ENCODE data around the gene ZC3H7B.
"Not testable (repeated sequence)": the region's sequence is repeated elsewhere in the genome, so short reads cannot be mapped to it uniquely, and the experiment has no call there.

Gene ZC3H7B

DNA sequence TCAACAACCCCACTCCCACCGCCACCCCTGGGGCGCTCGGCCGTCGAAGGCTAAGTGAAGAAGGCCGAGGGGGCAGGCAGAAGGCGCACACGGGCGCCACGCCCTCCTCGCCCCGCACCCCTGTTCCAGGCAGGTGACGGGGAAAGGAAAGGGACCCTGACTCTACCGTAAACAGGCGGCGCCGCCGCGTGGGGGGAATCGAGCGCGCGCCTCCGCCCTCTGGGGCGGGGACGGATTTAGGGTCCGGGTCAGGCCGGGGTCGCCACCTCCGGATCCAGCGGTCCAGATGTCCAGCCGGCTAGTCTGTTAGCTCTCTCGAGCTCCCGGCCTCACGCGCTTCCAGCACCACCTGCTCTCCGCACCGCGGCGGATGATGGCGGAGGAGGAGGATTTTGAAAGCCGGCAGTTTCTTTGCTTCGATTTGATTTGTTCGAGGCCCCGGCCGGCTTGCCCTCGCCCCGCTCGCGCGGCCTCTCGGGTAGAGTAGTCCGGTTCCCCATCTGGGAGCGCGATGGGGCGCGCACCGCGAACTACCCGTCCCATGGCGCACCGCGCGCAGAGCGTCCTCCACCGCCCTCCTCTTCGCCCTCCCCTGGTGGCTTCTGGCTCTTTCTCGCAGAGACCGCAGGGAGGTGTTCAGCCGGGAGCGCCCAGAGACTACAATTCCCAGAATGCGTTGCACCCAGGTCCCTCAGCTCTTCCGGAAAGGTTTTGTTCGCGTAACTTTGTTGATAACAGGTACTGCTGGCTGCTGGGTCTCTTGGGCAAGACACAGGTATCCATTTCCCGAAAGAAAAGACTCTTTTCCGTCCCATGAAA is 15.3 kb upstream of the ZC3H7B start, which contains the start of gene RANGAP1:
Gene RANGAP1 (minus strand): TSS at position 368 of the 819 bp plus-strand sequence. CDS start 5,143 bp downstream, outside the sequence.
- peak; percentile 96 to 98 for DNase-seq (ENCODE audit: extremely low read depth in 1 of 2, low read depth in 1 of 2)

DNA sequence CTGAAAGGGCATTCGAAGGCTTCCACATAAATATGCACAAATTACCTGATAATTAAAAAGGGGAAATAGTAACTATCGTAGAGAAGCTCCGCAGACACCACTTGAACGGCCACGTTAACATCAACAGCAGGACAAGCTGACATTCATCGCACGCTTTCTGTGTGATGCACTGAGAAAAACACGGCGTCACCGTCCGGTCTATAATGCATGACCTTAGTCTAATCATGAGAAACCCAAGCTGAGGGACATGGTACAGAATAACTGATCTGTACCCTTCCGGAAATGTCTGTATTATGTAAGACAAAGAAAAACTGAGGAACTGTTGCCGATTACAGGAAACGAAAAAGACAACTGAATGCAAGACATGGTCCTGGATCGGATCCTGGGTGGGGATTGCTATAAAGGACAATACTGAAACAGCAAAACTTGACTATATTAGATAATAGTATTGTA is 14.7 kb upstream of the ZC3H7B start:
- peak in 1 of 2 donors; percentile 27 for DNase-seq (ENCODE audit: extremely low read depth in 1 of 2, low read depth in 1 of 2)

DNA sequence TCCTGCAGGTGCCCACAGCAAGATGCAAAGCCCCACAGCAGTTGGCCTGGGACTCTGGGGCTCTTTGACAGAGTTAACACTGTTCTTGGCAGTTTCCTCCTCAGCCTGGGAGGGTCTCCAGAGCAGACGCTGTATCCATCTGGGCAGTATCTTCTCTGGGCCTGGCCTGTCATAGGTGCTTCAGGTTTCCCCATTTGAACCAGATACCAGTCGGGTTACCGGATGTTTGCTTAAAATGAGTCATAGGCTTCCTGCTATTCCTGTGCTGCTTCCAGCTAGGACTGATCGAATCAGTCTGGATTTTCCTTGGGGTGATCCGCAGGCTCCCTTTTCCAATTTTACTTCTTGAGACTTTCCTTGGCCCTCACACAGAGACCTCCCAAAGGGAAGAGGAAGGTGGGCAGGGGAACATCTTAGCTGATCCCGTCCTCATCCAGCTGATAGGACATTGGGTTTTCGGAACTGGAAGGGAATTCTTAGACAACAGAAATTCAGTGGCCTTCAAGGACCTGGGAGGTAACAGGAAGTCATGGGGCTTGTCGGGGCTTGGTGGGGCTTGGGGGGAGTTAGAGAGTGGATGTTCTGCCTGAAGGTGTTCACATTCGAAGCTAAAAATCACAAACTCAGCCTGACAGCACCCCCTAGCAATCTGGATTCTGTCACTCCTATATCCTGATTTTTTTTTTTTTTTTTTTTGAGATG is 12.9 kb upstream of the ZC3H7B start:
- no peak for DNase-seq (ENCODE audit: extremely low read depth in 1 of 2, low read depth in 1 of 2)

DNA sequence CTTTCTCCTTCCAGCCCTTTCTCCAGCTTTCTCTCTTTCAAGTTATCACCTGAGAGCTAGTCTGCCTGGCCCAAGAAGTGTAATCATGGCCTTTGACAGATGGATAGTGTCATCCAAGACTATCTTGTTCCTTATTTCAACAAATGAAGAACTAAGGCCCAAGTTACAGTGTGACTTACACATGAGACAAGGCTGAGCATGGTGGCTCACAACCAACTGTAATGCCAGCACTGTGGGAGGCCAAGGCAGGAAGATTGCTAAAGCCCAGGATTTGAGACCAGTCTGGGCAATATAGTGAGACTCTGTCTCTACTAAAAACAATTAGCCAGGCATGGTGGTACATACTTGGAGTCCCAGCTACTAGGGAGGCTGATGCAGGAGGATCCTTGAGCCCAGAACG is 11.7 kb upstream of the ZC3H7B start:
- no peak for DNase-seq (ENCODE audit: extremely low read depth in 1 of 2, low read depth in 1 of 2)

DNA sequence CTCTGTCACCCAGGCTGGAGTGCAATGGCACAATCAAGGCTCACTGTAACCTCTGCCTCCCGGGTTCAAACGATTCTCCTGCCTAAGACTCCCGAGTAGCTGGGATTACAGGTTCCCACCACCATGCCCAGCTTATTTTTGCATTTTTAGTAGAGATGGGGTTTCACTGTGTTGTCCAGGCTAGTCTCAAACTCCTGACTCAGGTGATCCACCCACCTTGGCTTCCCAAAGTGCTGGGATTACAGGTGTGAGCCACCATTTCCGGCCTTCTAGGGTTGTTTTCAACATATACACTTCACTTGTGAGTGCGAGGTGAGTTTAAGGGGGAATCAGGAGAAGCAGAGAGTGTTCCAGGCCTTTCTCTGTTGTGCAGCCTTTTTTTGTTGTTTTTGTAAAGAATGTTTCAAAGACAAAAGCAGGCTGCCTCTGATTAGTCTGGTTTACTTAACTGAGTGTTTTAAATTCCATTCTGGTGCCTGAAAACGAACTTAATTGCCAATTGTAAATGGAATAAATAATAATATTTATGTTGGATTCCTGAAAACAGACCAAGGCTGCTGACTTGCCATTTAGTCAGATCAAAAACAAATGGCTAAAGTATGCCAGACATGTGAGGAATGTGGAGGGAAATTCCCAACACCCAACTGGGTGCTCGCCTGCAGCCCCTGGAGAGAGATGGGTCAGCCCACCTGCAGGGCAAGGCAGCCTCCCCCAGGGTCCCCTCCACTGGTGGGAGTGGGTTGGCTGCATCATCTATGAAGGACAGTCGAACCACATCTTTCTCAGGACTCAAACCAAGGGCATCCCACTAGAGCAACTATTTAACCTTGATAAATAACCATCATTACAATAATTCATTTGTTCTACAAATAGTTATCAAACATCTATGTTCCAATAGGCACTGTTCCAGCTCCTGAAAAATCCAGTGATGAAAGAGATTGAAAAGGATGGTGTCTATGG is 10.8 kb upstream of the ZC3H7B start:
- DNase-seq (ENCODE audit: extremely low read depth in 1 of 2, low read depth in 1 of 2): no peak

DNA sequence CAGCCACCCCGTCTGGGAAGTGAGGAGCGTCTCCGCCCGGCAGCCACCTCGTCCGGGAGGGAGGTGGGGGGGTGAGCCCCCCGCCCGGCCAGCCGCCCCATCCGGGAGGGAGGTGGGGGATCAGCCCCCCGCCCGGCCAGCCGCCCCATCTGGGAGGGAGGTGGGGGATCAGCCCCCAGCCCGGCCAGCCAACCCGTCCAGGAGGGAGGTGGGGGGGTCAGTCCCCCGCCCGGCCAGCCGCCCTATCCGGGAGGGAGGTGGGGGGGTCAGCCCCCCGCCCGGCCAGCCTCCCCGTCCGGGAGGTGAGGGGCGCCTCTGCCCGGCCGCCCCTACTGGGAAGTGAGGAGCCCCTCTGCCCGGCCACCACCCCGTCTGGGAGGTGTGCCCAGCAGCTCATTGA is 6.5 kb upstream of the ZC3H7B start:
- not testable (repeated sequence) for DNase-seq (ENCODE audit: extremely low read depth in 1 of 2, low read depth in 1 of 2)

DNA sequence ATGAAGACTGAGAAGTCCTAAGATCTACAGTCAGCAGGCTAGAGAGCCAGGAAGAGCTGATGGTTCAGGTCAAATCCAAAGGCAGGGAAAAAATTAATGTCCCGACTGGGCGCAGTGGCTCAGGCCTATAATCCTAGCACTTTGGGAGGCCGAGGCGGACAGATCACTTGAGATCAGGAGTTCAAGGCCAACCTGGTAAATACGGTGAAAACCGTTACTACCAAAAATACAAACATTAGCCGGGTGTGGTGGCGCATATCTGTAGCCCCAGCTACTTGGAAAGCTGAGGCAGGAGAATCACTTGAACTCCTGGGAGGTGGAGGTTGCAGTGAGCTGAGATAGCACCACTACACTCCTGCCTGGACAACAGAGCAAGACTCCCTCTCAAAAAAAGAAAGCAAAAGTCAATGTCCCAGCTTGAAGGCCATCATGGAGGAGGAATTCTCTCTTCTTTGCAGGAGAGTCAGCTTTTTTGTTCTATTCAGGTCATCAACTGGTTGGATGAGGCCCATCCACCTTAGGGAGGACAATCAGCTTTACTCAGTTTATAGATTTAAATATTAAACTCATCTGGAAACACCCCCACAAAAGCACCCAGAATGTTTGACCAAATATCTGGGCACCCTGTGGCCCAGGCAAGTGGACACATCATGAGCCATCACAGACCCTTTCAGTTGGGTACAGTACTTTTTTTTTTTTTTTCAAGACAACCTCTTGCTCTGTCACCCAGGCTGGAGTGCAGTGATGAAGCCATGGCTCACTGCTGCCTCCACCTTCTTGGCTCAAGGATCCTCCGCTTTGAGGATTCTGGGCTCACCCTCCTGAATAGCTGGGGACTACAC is 4.3 kb upstream of the ZC3H7B start:
- DNase-seq (ENCODE audit: extremely low read depth in 1 of 2, low read depth in 1 of 2): no peak

DNA sequence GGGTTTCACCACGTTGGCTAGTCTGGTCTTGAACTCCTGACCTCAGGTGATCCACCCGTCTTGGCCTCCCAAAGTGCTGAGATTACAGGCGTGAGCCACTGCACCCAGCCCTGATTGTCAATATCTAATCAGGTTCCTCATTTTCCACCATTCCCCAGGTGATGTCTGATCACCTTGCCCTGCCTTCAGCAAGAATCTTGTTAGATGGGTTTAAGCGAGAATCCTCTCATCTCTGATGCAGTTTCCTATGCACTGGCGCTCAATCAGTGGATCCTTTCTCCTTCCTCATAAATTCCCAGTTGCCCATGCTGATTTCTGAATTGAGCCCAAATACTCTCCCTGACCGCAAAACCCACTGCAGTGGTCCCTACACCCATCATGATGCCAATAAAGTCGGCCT is 664 bp upstream of the ZC3H7B start:
- DNase-seq (ENCODE audit: extremely low read depth in 1 of 2, low read depth in 1 of 2): no peak

DNA sequence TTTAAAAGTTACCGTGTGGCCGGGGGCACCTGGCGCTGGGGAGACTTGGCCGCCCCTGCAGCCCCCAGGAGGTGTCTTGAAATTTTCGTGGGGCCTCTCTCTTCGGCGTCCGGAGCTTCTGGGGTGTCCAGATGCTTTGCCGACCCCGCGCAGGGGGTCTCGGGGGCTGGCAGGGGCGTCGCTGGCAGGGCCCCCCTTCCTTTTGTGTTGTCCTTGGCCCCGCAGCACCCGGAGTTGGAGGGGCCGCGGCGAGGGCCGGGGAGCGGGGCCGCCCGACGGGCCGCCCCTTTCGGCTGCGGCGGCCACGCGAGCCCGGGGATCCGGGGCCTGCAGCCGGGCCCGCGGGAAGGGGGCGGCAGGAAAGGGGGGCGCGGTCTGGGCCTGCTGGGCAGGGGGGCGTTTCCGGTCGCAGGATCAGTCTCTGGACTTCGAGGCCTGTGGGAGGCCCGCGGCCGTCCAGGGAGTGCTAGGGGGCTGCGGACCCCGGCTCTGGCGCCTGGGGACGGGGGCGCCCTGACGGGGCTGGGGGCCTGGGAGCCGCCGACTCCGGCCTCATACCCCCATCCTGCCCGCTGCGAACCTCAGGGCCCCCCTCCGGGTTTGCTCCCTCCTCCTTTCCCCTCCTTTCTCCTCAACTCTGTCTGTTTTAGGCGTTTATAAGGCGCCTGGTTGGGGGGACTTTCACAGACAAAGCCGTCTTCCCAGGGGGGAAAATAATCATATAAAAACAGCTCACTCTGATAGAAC is 869 bp downstream of the ZC3H7B start:
- no peak for DNase-seq (ENCODE audit: extremely low read depth in 1 of 2, low read depth in 1 of 2)

DNA sequence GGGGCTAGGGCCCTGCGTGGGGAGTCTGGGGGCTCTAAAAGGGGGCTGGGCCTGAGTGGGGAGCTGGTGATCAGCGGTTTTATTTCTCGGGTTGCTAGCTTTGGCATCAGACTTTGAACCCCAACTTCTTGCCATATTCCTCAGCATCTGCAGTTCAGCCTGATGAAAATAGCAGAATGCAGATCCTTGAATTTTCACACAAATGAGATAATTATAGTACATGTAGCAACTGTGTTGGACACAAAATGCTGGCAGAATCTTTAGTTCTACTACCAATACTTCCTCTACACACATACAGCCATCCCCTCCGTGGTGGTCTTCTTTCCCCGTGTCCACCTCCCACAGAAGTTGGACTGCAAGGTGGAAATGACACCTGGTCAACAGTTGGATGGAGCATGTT is 1.5 kb downstream of the ZC3H7B start:
- DNase-seq (ENCODE audit: extremely low read depth in 1 of 2, low read depth in 1 of 2): no peak

DNA sequence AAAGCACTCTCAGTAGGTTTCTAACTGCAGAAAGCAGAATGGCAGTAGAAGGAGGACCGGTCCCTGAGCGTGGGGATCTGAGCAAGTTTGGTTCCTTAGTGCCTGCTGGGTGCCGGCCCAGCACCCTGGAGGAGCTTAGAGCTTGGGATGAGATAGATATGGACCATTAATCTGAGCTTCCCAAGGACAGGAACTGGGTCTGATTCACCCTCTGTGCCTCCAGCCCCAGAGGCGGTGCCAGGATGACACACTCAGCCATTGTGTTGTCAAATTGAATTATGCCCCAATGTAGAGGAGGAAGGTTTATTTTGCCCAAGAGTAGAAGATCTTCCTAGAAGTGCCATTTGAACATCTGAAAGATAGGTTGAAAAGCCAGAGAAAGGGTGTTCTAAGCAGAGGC is 4.3 kb downstream of the ZC3H7B start:
- no peak for DNase-seq (ENCODE audit: extremely low read depth in 1 of 2, low read depth in 1 of 2)

DNA sequence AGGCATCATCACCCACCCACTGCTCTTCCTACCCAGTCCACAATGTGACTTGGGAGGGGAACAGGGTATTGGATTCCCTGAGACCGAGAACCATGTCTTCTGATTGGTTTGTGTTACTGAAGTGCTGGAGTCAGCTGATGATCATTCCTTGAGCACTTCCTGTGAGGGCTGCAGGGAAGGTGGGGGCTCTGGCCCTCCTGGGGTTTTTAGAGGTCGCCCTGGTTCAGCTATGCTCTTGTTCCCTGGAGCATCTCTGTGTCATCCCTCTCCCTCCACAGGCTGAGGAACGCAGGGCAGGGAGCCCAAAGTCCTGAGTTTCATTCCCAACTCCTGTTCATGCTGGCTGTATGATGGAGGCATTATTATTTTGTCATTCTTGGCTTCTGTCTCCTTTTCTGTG is 6.7 kb downstream of the ZC3H7B start:
- DNase-seq (ENCODE audit: extremely low read depth in 1 of 2, low read depth in 1 of 2): no peak

DNA sequence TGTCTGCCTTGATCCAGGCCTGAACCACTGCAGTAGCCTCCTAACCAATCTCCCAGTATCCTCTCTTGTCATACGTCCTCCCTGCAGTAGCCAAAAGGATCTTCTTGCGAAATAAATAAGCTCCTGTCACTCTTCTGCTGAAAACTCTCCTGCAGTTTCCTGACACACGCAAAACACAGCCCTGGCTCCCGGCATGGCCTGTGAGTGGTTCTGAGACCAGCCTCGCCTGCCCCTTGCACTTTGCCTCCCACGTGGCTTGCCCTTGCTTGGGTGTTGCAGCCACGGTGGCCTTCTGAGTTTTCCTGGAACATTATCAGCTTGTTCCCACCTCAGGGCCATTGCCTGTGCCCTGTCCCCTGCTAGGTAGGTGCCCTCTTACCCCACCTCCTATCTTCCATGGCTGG is 7.2 kb downstream of the ZC3H7B start:
- no peak for DNase-seq (ENCODE audit: extremely low read depth in 1 of 2, low read depth in 1 of 2)

DNA sequence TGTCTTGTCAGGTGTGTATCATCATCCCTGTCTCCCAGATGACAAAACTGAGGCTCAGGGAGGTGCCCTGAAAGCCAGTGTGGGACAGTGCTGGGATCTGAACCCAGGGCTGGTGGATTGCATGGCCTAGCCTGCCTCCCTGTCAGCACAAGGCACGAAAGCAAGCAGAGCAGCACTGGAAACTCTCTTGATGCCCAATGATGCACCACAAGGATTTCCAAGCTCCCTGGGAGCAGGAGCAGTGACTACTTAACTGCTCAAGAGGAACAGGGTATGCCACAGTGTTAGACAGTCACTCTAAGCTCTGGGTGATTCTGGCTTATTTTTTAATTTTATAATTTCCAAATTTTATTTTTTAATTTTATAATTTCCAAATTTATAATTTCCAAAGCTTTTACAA is 9.0 kb downstream of the ZC3H7B start:
- DNase-seq (ENCODE audit: extremely low read depth in 1 of 2, low read depth in 1 of 2): no peak

DNA sequence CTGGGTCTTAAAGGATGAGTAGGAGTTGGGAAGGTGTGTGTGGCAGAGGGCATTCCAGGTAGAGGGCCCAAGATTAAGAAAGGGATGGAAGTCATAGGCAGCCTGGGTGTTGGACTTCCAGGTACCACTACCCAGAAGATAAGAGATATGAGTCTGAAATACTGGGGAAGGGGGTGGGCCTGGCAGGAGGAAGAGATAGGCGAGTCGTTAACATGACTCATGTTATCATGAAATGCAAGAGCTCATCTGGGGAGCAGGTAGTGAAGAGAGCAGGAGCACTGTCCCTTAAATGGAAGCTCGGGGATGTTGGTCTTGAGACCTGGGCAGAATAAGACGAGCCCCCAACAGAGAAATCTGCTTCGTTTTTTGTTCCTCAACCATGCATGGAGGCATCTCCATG is 10.2 kb downstream of the ZC3H7B start:
- no peak for DNase-seq (ENCODE audit: extremely low read depth in 1 of 2, low read depth in 1 of 2)

DNA sequence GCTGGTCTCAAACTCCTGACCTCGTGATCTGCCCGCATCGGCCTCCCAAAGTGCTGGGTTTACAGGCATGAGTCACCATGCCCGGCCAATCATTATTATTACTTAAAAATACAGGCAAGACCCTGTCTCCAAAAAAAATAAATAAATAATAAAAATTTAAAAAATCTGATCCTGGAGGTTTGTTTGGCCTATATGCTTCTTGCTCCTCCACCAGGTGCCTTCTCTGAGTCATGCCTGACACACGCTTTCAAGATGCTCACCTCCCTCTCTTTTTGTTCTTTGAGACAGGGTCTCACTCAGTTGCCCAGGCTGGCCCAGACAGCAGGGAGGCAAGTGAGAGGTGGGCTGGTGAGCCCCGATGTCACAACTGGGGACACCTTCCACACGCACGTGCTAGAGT is 13.5 kb downstream of the ZC3H7B start:
- DNase-seq (ENCODE audit: extremely low read depth in 1 of 2, low read depth in 1 of 2): no peak

DNA sequence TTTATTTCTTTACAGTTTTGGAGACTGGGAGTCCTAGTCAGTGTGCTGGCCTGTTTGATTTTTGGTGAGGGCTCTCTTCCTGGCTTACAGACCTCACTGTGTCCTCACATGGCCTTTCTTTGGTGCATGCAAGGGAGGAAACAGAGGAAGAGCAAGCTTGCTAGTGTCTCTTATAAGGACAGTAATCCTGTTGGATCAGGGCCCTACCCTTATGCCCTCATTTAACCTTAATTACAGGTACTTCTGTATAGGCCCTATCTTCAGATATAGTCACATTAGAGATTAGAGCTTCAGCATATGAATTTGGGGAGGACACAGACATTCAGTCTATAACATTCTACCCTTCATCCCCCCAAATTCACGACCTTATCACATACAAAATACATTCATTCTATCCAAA is 14.3 kb downstream of the ZC3H7B start:
- no peak for DNase-seq (ENCODE audit: extremely low read depth in 1 of 2, low read depth in 1 of 2)

DNA sequence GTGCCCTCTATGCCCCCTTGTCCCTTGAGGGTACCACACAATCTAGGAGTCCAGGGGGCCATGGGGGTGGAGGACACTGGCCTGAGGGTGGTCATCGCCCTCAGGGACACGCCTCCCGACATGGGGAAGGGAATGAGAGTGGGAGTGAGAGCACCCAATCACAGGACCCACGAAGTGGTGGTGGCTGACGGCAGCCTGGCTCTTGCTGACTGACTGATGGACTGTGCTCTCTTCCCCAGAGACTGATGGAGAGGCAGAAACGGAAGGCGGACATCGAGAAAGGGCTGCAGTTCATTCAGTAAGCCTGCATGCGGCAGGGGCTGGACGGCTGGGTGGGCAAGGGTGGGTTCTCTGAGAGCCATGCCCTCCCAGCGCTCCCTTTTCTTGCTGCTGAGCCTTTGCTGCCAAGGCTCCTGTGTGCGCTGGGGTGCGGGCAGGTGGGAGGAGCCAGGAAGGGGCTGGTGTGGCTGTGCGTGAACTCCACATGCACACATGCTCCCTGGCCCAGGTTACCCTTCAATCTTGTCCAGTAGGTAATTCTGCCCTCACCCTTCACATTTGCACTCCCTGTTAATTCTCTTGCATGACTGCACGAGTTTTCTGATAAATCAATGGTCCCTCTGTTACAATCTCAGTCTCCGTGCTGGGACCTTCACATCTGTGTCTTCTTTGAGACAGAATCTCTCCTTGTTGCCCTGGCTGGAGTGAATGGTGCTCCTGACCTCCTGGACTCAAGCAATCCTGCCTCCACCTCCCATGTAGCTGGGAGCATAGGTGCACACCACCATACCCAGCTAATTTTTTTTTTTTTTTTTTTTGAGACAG is 19.3 kb downstream of the ZC3H7B start:
- DNase-seq (ENCODE audit: extremely low read depth in 1 of 2, low read depth in 1 of 2): no peak
